Left forelimb (tissue), 1 donor: ENCODE measurements around the gene CAMK2D.

Source experiments
- DNase-seq: peaks from one replicate; pipeline ENCODE4 v3.0.0-alpha.2; 2018; ENCODE audit warnings: low spot score

The CAMK2D gene

GRCh38 chr4:113682730-113683537 lies 78.6 kb downstream of the CAMK2D start:
- no peak for DNase-seq

GRCh38 chr4:113678641-113679040 lies 82.9 kb downstream of the CAMK2D start:
- DNase-seq = no peak

GRCh38 chr4:113677325-113677724 lies 84.2 kb downstream of the CAMK2D start:
- DNase-seq = no peak

GRCh38 chr4:113675731-113676697 lies 85.5 kb downstream of the CAMK2D start:
- no peak for DNase-seq

GRCh38 chr4:113674733-113675132 lies 86.8 kb downstream of the CAMK2D start:
- DNase-seq = no peak

GRCh38 chr4:113674251-113674650 lies 87.3 kb downstream of the CAMK2D start:
- no peak for DNase-seq

- DNase-seq = no peak
Measured at GRCh38 chr4:113673450-113673849, 88.1 kb downstream of the CAMK2D start.

- no peak for DNase-seq
Measured at GRCh38 chr4:113666386-113667114, 95.0 kb downstream of the CAMK2D start.

GRCh38 chr4:113665036-113665435 lies 96.5 kb downstream of the CAMK2D start:
- no peak for DNase-seq

- no peak for DNase-seq
Measured at GRCh38 chr4:113662581-113662980, 99.0 kb downstream of the CAMK2D start.

- DNase-seq = no peak
Measured at GRCh38 chr4:113659127-113659526, 102.4 kb downstream of the CAMK2D start.

- no peak for DNase-seq
Measured at GRCh38 chr4:113657586-113658233, 103.8 kb downstream of the CAMK2D start.

GRCh38 chr4:113653871-113654270 lies 107.7 kb downstream of the CAMK2D start:
- no peak for DNase-seq

- no peak for DNase-seq
Measured at GRCh38 chr4:113646442-113646822, 115.1 kb downstream of the CAMK2D start.

GRCh38 chr4:113645771-113646441 lies 115.6 kb downstream of the CAMK2D start:
- DNase-seq = no peak

GRCh38 chr4:113645288-113645687 lies 116.2 kb downstream of the CAMK2D start:
- DNase-seq = no peak

- DNase-seq = no peak
Measured at GRCh38 chr4:113644398-113644797, 117.1 kb downstream of the CAMK2D start.

- no peak for DNase-seq
Measured at GRCh38 chr4:113643505-113643904, 118.0 kb downstream of the CAMK2D start.

- no peak for DNase-seq
Measured at GRCh38 chr4:113641025-113641431, 120.5 kb downstream of the CAMK2D start.

GRCh38 chr4:113639326-113639725 lies 122.2 kb downstream of the CAMK2D start:
- DNase-seq = no peak

- DNase-seq = no peak
Measured at GRCh38 chr4:113638562-113638832, 123.0 kb downstream of the CAMK2D start.
